SK-N-SH treated with all-trans-retinoic acid at 6 μM for 48 hours (cell line): ENCODE results near the gene CXCL3.

Experiments used
- CREB5 ChIP-seq: fragments of 250-450 bp; sonication (Bioruptor Pico); IDR thresholded peaks from 2 replicates; pipeline ENCODE4 v1.5.1; 2020; ENCODE audit warnings: low read depth, mild to moderate bottlenecking, moderate library complexity
- CSRNP3 ChIP-seq: fragments of 250-450 bp; sonication (Bioruptor Pico); IDR thresholded peaks from 2 replicates; pipeline ENCODE4 v1.5.1; 2021; ENCODE audit warnings: mild to moderate bottlenecking, moderate library complexity
- PATZ1 ChIP-seq: fragments of 250-450 bp; sonication (Bioruptor Pico); IDR thresholded peaks from 2 replicates; pipeline ENCODE4 v1.8.0; 2020; ENCODE audit warnings: mild to moderate bottlenecking, moderate library complexity, borderline replicate concordance
- RARB ChIP-seq: fragments of 250-450 bp; sonication (Bioruptor Pico); IDR thresholded peaks from 2 replicates; pipeline ENCODE4 v1.8.0; 2021; ENCODE audit warnings: mild to moderate bottlenecking, moderate library complexity
- TOX ChIP-seq: fragments of 250-450 bp; sonication (Bioruptor Pico); IDR thresholded peaks from 2 replicates; pipeline ENCODE4 v1.8.0; 2021; ENCODE audit warnings: mild to moderate bottlenecking, moderate library complexity, borderline replicate concordance
- ZFP3 ChIP-seq: fragments of 250-450 bp; sonication (Bioruptor Pico); IDR thresholded peaks from 2 replicates; pipeline ENCODE4 v1.5.0; 2020; ENCODE audit warnings: mild to moderate bottlenecking, moderate library complexity
- ZFP30 ChIP-seq: fragments of 450-650 bp; formaldehyde crosslinking; IDR thresholded peaks from 2 replicates; pipeline ENCODE4 v1.5.0; 2022; ENCODE audit warnings: mild to moderate bottlenecking, moderate library complexity
- ZNF565 ChIP-seq: fragments of 450-650 bp; formaldehyde crosslinking; conservative IDR thresholded peaks from 2 replicates; pipeline ENCODE4 v1.5.0; 2020; ENCODE audit warnings: low read depth, mild to moderate bottlenecking, moderate library complexity
- ZNF8 ChIP-seq: fragments of 450-650 bp; formaldehyde crosslinking; IDR thresholded peaks from 2 replicates; pipeline ENCODE4 v1.5.0; 2020; ENCODE audit warnings: mild to moderate bottlenecking, moderate library complexity

- TF ChIP-seq TOX (CRISPR knock-in tag) (no peak), ZFP30 (CRISPR knock-in tag) (no peak), ZNF565 (CRISPR knock-in tag) (no peak), PATZ1 (CRISPR knock-in tag) (no peak), RARB (CRISPR knock-in tag) (no peak), CREB5 (CRISPR knock-in tag) (no peak), ZNF8 (CRISPR knock-in tag) (no peak), CSRNP3 (CRISPR knock-in tag) (no peak), ZFP3 (CRISPR knock-in tag) (no peak)
Measured at GRCh38 chr4:74038086-74038424, 434 bp downstream of the CXCL3 start.
